ENCODE data around the gene SMYD2. TPM values are rescaled to one million over a fixed set of nuclear protein-coding genes. Genes with fewer than 3 reads are reported as not detected.

The SMYD2 gene
- total and polyA plus RNA-seq, 2 of the 8 experiments (the other 6 are each of a cell fraction or from before 2014, with no cell fraction given) = 3.0 to 5.2 TPM

- no peak overlapping the region for H2BK20ac ChIP-seq (ENCODE audit: low read length)
- H2BK5ac ChIP-seq (ENCODE audit: low read depth, low read length) = no peak overlapping the region
- no peaks in the 10 kb centered on the region for H3K23me2 ChIP-seq (ENCODE audit: low read depth, low read length)
- H3K9ac ChIP-seq (replicated peaks in 1 of 4; ENCODE audit: extremely low read depth in 1 of 4, low read depth in 3 of 4, low read length in 3 of 4) = no peak overlapping the region
- H2AK5ac ChIP-seq (ENCODE audit: low read depth, low read length) = no peak overlapping the region
- no peaks in the 10 kb centered on the region for H4K20me1 ChIP-seq (replicated peaks in 1 of 2; ENCODE audit: control insufficient read depth in 1 of 2, insufficient read depth in 2 of 2, low read length in 2 of 2)
- H2BK15ac ChIP-seq (ENCODE audit: low read length) = no peak overlapping the region
- ChIA-PET CTCF (ENCODE audit: partially characterized antibody) (interaction anchor here (0.5 to 5.0 kb wide), 6 partner anchors 44 to 203 kb away, joined by 3 to 66 read pairs (median 4); no protein-coding TSS in a partner anchor), POLR2A (ENCODE audit: partially characterized antibody) (no interaction called here)
- H3K36me3 ChIP-seq (ENCODE audit: control insufficient read depth in 2 of 4, insufficient read depth in 4 of 4, low read length in 3 of 4) = peaks cover 14 to 32% (median 21%) of the 10 kb centered on the region in 4 experiments
- no peaks in the 10 kb centered on the region; the same call in 1 of the 2 replicates for H3K79me1 ChIP-seq (ENCODE audit: low read depth, low read length)
- DNase-seq (ENCODE audit: low read depth in 1 of 2, low spot score in 2 of 2) (peak in 1 of 2 experiments; percentile 10), FAIRE-seq (no peak)
- H3K4me2 ChIP-seq (ENCODE audit: insufficient read depth in 1 of 2, low read depth in 2 of 2, low read length in 2 of 2) = no peak overlapping the region
- no peak overlapping the region for H4K91ac ChIP-seq (replicated peaks; ENCODE audit: insufficient read length, low read length)
- peaks cover 0 to 5% (median 2%) of the 10 kb centered on the region in 4 experiments; a peak in 3 of 7 replicates for H3K4me1 ChIP-seq (replicated peaks in 1 of 4; ENCODE audit: control insufficient read depth in 3 of 4, insufficient read depth in 4 of 4, low read length in 3 of 4)
- H4K5ac ChIP-seq (ENCODE audit: insufficient read length, low read depth, low read length) = no peak overlapping the region
- no peaks in the 10 kb centered on the region; a peak in 1 of 4 replicates for H3K79me2 ChIP-seq (ENCODE audit: control insufficient read depth in 1 of 2, insufficient read depth in 2 of 2, low read length in 2 of 2)
- no peak overlapping the region for H2AFZ ChIP-seq (ENCODE audit: low read length)
- no peaks in the 10 kb centered on the region for H3K9me3 ChIP-seq (ENCODE audit: insufficient read depth in 2 of 2, low read depth in 1 of 2, low read length in 1 of 2)
- 97% methylated on average over 7 of the region's 7 CpGs; no CpG with 5 or more reads in 1 of the 2 experiments for WGBS, 2 experiments (ENCODE audit: extremely low coverage in 1 of 2, insufficient coverage in 1 of 2, insufficient read length in 1 of 2, insufficient replicate concordance in 2 of 2, low coverage in 1 of 2, low lambda C conversion rate in 2 of 2, missing lambda C conversion rate in 1 of 2)
- H3K56ac ChIP-seq (replicated peaks; ENCODE audit: insufficient read length, low read depth, low read length) = no peak overlapping the region
- no peak overlapping the region for H2BK120ac ChIP-seq (replicated peaks; ENCODE audit: low read depth, low read length)
- TF ChIP-seq, protein P1, sequence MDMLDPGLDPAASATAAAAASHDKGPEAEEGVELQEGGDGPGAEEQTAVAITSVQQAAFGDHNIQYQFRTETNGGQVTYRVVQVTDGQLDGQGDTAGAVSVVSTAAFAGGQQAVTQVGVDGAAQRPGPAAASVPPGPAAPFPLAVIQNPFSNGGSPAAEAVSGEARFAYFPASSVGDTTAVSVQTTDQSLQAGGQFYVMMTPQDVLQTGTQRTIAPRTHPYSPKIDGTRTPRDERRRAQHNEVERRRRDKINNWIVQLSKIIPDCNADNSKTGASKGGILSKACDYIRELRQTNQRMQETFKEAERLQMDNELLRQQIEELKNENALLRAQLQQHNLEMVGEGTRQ (IDR thresholded peaks at IDR 0.05; ENCODE audit: low read length) = no peak
- TF ChIP-seq CTBP2 (IDR thresholded peaks at IDR 0.05; ENCODE audit: borderline replicate concordance, insufficient read depth, insufficient read length, low read length) (no peak), SIX5 (IDR thresholded peaks at IDR 0.05; ENCODE audit: low read depth, low read length) (no peak), GABPA (IDR thresholded peaks at IDR 0.05; ENCODE audit: borderline replicate concordance, insufficient read depth, low read length) (no peak), RAD21 (IDR thresholded peaks at IDR 0.05 in 1 of 2, conservative IDR thresholded peaks at IDR 0.05 in 1 of 2; ENCODE audit: low read depth in 2 of 2, low read length in 2 of 2) (no peak), NRF1 (IDR thresholded peaks at IDR 0.05; ENCODE audit: low read depth, low read length) (no peak), RXRA (IDR thresholded peaks at IDR 0.05; ENCODE audit: insufficient read depth, low read depth, low read length) (no peak)
- no peak overlapping the region for H2BK12ac ChIP-seq (ENCODE audit: low read depth, low read length)
- no peak overlapping the region for H3K4ac ChIP-seq (replicated peaks; ENCODE audit: insufficient read length, low read depth, low read length)
- no peak overlapping the region for H3K4me3 ChIP-seq (ENCODE audit: extremely low read depth in 1 of 4, insufficient read depth in 2 of 4, low read depth in 3 of 4, low read length in 4 of 4)
- no peak overlapping the region for H4K8ac ChIP-seq (ENCODE audit: extremely low read depth, insufficient read depth, low read length)
- no peak overlapping the region for H3K27ac ChIP-seq (ENCODE audit: low read depth, low read length)
- no peak overlapping the region for H3K14ac ChIP-seq (ENCODE audit: insufficient read length)
- H3K18ac ChIP-seq (ENCODE audit: extremely low read depth, low read length) = no peak overlapping the region
- H3K27me3 ChIP-seq (replicated peaks in 1 of 4; ENCODE audit: control insufficient read depth in 3 of 4, extremely low read depth in 1 of 4, insufficient read depth in 3 of 4, low read length in 3 of 4) = no peaks in the 10 kb centered on the region
- H3K23ac ChIP-seq (ENCODE audit: insufficient read length) = no peak overlapping the region
These were observed 105.4 kb downstream of the SMYD2 start for GRCh38 chr1:214386333-214386732.

Data from H1 (cell line).